ENCODE results near the gene CCNA1.

The CCNA1 gene

DNA sequence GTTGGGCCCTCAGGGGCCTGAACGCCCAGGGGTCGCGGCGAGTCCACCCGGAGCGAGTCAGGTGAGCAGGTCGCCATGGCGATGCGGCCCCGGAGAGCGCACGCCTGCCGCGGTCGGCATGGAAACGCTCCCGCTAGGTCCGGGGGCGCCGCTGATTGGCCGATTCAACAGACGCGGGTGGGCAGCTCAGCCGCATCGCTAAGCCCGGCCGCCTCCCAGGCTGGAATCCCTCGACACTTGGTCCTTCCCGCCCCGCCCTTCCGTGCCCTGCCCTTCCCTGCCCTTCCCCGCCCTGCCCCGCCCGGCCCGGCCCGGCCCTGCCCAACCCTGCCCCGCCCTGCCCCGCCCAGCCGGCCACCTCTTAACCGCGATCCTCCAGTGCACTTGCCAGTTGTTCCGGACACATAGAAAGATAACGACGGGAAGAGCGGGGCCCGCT is at the start of gene CCNA1:
TSS of gene CCNA1 (plus strand) at position 390 of the 439 bp plus-strand sequence. CDS start 562 bp downstream, outside the sequence.
- no peak for DNase-seq (ENCODE audit: low read depth)

GRCh38 chr13:36385489-36385888 is 46.8 kb upstream of the CCNA1 start:
- DNase-seq (ENCODE audit: low read depth), result peak; percentile 61

- DNase-seq (ENCODE audit: low read depth), result peak; percentile 84
Measured at GRCh38 chr13:36395280-36395679, 37.0 kb upstream of the CCNA1 start.

GRCh38 chr13:36405151-36405550 is 27.1 kb upstream of the CCNA1 start:
- DNase-seq (ENCODE audit: low read depth), result no peak

DNA sequence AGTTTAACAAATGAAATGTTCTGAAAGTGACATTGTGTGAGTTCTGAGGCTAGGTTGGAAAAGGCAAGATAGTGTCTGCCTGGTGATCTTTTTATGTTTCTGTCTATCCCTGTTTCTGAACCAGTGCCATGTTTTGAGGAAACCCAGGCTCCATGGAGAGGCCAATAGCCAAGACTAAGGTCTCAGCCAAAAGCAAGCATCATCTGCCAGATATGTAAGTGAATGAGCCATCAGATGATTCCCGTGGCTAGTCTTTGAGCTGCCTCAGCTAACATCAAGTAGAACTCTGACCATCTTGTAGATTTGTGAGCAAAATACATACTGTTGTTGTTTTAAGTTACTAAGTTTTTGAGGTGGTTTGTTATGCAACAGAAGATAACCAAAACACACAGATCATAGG is 19.6 kb upstream of the CCNA1 start:
- peak; percentile 65 for DNase-seq (ENCODE audit: low read depth)

- no peak for DNase-seq (ENCODE audit: low read depth)
Measured at GRCh38 chr13:36413161-36413560, 19.1 kb upstream of the CCNA1 start.

DNA sequence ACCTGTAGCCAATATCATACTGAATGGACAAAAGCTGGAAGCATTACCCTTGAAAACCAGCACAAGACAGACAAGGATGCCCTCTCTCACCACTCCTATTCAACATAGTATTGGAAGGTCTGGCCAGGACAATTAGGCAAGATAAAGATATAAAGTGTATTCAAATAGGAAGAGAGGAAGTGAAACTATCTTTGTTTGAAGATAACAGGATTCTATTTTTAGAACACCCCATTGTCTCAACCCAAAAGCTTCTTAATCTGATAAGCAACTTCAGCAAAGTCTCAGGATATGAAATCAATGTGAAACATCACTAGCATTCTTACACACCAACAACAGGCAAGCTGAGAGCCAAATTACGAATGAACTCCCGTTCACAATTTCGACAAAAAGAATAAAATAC is 17.8 kb upstream of the CCNA1 start:
- no peak for DNase-seq (ENCODE audit: low read depth)

DNA sequence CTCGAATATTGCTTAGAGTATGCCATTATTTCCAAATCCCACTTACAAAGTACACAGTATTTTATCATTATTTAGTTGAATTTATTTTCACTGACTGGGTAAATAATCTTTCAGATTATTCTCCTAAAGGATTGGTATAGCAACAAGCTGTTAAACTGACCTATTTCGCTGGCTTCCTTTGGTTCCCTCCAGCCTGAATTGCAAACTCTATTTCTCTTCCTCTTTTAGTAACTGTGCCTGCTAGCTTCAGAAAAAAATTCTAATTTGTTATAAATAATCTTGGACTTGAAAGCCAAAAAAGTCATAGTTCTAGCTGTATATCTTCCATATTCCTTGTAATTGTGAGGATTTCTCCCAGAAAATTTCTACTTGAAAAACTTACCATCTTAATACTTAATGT is 15.0 kb upstream of the CCNA1 start:
- DNase-seq (ENCODE audit: low read depth), result no peak

DNA sequence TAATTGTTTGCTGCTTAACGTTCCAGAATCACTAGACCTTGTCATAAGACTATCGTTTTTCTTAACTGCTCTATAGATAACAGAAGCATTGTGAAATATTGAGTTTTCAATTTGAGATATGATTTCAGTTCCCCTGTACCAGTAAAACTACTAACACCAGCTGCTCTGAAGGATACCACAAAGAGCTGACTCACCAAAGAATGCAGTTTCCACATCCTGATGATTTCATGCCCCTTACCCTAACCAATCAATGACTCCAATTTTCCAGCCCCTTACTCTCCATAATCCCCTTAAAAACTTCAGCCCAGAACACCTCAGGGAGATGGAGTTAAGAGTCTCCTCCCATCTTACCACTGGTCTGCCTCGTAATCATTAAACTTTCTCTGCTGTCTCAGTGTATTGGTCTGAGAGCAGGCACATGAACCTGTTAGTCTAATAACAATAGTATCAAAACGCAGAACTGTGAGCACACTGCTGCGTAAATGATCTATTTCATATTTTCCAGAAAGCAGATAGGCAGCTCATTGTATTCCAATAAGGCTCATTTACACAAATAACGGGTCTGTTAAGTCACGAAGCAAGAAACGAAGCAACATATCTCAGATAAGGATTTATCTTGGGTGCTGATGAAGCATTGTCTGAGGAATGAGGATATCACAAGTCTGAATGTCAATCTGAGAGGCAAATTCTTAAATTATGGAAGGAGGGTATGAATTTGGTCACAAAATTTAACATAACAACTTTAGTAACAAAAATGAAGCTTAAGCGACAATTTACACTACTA is 14.1 kb upstream of the CCNA1 start:
- DNase-seq (ENCODE audit: low read depth), result peak; percentile 93

DNA sequence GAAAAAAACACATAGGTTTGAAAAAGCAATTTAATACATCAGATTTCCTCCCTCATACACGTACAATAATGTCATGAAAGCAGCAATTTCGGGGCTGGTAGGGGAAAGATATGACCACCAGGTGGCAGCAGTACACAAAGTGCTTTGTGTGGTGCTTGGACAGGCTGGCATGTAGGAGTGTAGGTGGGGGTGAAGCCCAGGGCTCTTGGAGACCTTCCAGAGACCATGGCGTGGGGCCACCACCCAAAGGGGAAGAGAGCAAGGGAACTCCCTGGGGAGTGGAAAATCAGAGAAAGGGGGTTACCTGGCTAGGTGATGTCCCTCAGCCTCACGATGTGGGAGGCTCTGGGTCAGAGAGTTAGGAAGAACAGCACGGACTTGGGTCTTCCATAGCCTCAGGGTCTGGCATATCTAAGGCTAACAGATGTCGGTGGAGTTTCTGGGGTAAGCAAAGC is 11.8 kb upstream of the CCNA1 start:
- DNase-seq (ENCODE audit: low read depth), result peak; percentile 78

- DNase-seq (ENCODE audit: low read depth), result peak; percentile 86
Measured at GRCh38 chr13:36421447-36421846, 10.8 kb upstream of the CCNA1 start.

DNA sequence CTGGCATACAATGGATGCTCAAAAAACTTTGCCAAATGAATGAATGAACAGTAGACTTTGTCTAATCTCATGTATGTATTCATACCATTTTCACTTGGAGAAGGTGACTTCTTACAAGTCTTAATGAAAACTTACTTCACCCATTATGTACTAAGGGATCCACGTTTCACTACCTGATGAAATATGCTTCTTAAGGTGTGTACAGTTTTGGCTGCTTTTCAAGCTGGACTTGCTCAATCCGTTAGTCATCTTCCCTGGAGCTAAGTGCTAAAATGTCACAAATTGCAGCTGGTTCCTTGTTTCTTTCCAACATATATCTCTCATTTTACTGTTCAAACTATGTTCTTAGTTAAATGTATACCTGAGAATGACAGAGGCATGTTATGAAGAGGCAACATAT is 4.2 kb upstream of the CCNA1 start:
- DNase-seq (ENCODE audit: low read depth), result peak; percentile 58

- no peak for DNase-seq (ENCODE audit: low read depth)
Measured at GRCh38 chr13:36430247-36431203, 1.8 kb upstream of the CCNA1 start.

DNA sequence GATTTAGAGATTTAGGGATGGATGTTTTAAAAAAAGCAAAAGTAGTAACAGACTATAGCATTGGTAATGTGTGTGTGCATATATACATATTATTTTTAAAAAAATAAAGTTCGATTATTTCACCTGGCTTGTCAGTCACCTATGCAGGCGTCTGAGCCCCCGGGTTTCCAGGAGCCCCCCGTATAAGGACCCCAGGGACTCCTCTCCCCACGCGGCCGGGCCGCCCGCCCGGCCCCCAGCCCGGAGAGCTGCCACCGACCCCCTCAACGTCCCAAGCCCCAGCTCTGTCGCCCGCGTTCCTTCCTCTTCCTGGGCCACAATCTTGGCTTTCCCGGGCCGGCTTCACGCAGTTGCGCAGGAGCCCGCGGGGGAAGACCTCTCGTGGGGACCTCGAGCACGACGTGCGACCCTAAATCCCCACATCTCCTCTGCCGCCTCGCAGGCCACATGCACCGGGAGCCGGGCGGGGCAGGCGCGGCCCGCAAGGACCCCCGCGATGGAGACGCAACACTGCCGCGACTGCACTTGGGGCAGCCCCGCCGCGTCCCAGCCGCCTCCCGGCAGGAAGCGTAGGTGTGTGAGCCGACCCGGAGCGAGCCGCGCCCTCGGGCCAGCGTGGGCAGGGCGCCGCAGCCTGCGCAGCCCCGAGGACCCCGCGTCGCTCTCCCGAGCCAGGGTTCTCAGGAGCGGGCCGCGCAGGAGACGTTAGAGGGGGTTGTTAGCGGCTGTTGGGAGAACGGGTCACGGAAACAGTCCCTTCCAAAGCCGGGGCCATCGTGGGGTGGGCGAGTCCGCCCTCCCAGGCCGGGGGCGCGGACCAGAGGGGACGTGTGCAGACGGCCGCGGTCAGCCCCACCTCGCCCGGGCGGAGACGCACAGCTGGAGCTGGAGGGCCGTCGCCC is 840 bp upstream of the CCNA1 start:
- no peak for DNase-seq (ENCODE audit: low read depth)

DNA sequence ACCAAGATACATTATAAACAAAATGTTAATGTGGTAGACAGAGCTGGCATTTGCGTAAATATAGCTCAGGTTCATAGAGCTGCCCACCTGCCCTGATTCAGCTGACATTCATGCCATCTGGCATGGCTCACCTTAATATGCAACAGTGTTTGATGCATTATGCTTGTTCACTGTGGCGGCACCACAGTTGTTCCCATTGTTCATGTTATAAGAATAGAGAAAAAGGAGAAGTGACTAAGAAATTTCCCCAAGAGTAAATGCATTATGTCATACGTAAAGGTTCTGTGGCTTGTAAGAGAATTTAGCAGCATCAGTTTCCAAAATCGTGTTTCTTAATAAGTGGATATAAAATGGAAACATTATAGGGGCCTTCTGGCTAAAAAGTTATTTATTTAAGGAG is 4.5 kb downstream of the CCNA1 start:
- DNase-seq (ENCODE audit: low read depth), result no peak

- no peak for DNase-seq (ENCODE audit: low read depth)
Measured at GRCh38 chr13:36438594-36439483, 6.5 kb downstream of the CCNA1 start.

- DNase-seq (ENCODE audit: low read depth), result no peak
Measured at GRCh38 chr13:36445278-36445677, 13.0 kb downstream of the CCNA1 start.

GRCh38 chr13:36445891-36446351 is 13.6 kb downstream of the CCNA1 start:
- DNase-seq (ENCODE audit: low read depth), result peak; percentile 11

DNA sequence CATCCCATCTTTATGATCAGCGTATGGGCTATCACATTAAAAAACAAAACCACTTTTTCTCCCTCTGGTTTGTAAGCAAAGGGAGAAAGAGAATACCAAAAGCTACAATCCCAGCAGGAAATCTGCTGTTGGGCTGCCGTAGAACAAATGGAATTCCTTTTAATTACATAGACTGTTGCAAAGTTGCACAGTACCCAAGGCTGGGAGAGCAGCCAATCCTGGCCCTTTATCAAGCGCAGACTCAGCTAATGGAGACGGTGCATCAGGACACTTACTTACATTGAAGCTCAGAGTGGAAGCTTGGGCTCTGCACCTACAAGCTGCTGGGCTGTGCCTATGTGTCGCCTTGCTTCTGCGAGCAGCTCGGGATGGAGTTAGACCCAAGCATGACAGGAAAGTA is 15.2 kb downstream of the CCNA1 start:
- DNase-seq (ENCODE audit: low read depth), result no peak

DNA sequence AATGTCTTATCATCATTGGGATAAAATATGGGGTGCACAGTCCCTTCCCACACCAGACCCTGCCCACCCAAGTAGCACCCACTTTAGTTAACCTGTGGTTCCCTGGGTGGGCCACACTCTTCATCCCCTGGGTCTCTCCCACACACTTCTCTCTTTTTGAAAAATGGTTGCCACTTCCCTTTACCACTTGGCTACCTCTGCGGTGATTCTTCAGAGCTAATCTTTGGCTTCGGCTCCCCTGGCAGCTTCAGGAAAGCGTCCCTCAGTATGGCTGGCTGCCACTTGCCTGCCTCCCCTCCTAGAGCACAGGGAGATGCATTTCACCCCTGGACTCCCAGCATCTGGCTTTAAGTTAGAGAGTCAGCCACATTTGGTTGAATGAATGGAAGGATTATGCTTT is 18.2 kb downstream of the CCNA1 start:
- no peak for DNase-seq (ENCODE audit: low read depth)

DNA sequence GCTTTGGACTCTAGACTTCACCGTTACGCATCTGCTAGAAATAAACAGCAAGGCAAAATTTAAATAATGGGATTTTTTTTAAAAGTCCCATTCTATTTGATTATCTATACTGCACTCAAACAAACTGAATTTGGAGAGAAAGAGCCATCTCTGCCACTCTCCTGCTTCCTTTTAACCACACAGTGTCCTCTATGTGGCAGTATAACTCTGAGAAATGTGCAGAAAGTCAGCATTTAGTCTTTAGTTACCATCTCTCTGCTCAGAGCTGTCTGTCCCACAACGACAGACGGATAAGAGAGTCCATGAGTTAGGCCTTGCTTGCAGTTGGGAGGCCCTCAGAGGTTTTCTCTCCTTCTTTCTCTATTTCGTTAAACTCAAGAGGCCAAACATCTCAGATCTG is 21.2 kb downstream of the CCNA1 start:
- peak; percentile 16 for DNase-seq (ENCODE audit: low read depth)

Data from amniotic epithelial cell (primary cell).